ENCODE results near the gene SLC8A3.

The SLC8A3 gene

DNA sequence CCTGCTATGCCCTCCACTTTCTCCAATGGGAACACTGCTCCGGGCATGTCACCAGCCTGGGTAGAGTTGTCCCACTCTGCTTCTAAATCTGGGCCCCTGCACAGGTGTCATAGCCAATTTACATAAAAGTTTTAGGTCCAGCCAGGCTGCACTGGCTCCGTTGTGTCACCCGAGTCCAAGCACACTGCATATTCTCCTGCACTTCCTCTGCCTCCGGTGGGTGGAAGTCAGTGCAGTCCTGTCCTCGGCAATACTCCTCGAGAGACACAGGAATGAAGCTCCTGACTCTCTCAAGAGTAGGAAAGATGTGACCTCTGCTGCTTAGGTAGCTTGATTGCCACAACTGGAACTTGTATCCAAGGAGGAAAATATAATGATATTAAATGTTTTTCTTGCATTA, 15.2 kb downstream of the SLC8A3 start:
- DNase-seq (ENCODE audit: low read depth), result no peak

DNA sequence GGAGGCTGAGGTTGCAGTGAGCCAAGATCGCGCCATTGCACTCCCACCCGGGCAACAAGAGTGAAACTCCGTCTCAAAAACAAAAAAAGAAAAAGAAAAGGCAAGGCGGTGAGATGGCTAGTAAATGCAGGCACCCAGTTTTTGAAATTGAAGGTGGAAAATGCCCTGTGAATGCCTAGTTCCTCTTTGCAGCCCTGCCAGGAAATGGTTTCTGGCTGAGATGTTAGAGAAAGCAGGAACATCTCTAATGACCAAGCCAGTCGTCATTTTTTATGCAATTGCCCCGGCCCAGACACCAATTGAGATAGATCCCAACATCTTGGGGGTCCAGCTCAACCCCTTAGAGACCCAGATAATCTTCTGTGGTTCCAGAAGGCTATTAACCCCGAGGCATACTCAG, 17.0 kb downstream of the SLC8A3 start:
- DNase-seq (ENCODE audit: low read depth), result no peak

DNA sequence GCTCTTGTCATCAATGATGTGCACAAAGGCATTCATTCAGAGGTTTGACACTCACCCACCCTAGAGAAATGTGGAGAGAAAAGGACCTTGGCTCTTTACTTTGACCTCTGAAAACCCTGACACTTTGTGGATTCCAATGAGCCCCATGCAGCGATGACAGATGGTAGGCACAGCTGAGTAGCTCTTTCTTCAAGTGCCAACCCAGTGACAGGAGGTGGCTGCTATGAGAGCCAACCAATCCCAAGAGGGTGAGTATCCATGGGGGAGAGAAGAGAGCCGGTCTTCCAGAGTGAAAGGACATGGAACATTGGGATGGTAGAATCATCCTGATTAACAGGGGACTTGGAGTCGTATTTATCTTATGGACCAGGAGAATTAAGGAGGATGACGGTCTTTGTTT, 17.8 kb downstream of the SLC8A3 start:
- DNase-seq (ENCODE audit: low read depth), result no peak

DNA sequence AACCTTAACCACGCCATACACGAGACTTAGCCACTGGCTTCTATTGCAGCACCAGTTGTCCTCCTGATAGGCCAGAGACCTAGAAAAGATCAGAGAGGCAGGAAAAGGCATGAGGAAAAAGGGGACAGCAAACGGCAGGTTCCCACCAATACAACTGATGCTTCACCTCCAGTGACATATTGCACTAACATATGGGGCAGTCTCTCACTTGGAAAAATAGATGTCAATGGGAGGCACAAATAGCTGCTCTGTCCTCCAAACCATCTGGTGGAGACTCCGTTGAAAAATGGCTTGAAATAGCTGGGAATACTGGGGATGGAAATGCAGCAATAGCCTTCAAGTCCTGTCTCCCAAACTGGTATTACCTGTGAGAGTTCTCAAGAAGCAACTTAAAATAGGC, 20.3 kb downstream of the SLC8A3 start:
- DNase-seq (ENCODE audit: low read depth), result no peak

DNA sequence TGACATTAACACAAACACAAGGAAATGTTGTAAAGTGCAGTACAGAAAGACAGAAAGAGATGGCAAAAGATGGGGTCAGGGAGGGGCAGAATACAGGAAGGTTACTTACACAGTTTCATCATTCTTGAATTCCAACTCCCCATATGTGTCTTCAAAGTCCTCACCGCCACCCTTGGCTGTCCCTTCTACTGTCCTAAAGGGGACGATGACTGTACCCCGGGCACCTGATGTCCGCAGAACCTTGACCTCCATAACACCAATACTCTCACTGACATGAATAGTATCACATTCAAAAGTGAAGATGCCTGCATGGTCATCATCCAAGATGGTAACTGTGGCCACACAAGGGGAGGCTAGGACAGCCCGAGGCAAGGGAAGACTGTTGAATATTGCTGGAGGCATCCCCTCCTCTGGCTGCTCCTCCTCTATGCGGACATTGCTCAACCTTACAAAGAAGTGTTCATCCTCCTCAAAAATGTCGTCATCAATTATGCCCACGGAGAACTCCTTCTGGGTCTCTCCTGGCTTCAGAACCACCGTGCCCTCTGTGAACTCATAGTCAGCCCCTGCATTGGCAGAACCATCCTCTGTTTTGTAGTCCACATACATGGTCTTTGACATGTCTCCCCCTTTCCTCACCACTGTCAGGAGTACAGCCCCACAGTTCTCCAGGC, 22.1 kb downstream of the SLC8A3 start:
- no peak for DNase-seq (ENCODE audit: low read depth)

DNA sequence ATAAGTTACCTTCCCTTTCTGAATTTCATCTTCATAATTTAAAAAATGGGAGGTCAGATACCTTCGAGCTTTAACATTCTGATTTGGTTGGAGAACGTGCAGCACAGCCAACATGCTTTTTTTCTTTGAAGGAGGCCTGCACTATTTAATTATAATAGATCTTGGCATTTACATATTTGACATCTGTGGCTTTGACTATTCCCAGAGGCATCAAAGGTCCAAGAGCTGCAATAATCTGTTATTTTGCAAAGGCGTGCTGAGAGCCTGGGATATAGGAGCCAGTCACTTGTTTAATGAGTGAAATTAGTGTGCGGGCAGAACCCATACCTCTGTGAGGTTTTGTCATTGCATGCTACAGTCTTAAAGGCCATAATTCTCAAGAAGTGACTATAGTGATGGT, 26.4 kb downstream of the SLC8A3 start:
- no peak for DNase-seq (ENCODE audit: low read depth)

DNA sequence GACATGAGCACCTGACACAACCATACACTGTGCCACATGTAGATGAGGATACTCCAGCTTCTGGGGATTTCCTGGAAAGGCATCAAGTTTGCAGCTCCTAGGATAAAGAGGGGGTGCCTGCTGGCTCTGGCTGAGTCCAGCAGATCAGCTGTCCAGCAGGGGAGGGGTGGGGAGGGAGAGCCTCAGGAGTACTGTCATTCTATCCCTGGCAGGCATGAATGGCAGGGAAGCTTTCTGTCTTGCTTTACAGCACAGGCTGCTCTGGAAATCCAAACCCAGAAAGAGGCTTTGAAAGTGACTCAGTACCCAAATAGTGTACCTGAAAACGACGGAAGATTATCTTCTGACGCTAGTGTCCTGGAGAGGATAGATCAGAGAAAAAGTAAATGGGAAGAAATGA, 32.2 kb downstream of the SLC8A3 start:
- DNase-seq (ENCODE audit: low read depth), result no peak

DNA sequence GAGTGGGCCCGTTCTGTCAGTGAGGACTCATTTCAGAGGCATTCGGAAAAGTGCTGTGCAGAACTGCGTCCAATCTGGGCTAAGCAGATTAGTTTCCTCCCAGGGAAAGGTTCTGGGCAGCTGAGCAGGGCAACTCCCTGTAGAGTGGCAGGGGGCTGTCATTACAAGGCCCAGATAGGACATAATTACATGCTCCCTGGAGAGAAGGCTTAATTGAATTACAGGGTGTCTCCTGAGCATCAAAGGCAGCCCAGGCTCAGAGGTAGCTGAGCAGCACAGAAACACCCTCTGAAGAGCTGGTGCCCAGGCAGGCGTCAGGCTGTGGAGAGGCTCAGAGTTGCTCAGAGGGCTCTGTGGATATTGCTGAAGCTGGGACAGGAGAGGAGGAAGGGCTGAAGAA, 36.0 kb downstream of the SLC8A3 start:
- DNase-seq (ENCODE audit: low read depth), result no peak

DNA sequence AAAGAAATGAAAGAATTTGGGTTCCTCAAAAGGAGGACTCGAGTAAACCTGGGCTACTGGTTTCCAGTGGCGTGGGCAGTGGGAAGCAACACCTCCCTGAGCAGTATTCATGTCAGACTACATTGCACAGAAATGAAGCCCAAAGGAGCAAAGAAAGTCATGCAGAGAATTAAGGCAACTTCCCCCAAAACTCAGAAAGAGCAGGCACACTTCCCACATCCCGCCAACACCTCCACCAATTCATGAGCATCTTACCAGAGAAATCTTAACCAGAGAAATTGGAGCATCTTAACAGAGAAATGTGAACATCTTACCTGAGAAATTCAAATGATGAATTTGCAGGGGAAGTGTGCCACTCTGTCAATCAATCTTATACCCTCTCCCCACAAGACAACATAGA, 36.7 kb downstream of the SLC8A3 start:
- no peak for DNase-seq (ENCODE audit: low read depth)

DNA sequence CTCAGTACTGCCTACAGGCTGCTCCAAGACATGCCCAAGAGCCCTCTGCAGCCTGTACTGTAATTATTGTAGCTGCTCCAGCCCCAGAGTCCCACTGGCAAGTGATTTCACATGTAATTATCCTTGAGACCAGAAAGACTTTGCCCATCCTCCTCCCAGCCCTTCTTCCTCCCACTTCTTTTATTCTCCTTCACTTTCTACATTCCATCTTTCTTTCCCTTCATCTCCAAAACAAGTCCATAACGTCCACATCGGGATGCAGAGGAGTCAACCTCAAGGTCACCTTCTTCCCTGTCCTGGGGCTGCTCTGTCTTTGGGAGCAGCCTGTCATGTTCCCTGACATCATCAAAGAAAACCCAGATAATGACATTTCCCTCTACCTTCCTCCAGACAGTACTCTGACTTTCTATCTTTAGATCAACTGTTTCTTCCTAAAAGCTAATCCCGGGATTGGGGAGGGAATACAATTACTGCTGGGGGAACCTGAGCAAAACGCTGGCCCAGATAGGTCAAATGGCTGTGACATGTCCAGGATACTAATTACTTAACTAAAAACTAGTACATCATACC, 39.1 kb downstream of the SLC8A3 start:
- no peak for DNase-seq (ENCODE audit: low read depth)

DNA sequence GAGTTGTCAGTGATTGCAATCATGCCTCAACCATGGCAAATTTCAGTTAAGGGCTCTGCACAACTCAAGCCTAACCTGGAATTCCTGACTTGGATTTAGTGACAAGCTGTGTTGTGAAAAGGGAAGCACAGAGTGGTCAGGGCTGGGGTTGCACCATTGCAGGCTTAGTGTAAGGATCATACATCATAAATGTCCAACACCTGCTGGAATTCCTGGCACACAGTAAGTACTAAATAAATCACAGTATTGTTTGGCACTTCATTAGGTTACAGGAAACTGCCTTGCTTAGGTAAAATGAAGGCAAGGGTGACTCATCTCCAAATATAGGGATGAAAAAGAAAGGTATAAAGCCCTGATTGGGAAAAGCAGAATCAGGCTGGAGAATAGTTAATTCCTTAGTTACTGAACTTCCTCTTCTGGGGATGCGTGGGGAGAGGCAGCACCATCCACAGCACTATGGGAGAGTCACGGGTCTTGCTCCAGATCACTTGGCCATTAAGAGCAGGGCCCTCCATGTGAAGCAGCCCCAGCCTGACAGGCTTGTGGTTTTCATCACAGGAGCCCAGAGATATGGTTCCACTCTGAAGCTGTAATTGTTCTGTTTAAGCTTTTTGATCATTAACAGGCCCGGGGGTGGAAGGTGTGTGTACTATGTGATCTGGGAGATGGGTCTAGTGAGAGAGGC, 39.7 kb downstream of the SLC8A3 start:
- no peak for DNase-seq (ENCODE audit: low read depth)

DNA sequence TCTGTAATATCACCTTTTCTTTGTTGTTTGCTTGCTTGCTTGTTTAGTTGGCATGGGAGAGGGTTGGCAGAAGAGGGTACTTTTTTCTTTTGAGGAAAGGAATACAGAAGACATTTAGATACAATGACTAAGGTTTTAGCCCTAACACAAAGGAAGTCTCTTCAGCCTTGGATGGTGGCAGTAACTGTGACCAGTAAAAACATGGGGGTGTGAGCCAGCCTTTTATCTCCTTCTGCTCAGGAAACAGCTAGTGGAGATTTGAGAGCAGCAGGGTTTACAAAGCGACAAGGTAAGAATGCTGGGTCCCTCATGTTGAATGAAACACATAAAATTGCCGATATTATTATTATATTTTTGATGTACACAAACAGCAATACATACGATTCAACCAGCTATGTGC, 40.4 kb downstream of the SLC8A3 start:
- DNase-seq (ENCODE audit: low read depth), result no peak

DNA sequence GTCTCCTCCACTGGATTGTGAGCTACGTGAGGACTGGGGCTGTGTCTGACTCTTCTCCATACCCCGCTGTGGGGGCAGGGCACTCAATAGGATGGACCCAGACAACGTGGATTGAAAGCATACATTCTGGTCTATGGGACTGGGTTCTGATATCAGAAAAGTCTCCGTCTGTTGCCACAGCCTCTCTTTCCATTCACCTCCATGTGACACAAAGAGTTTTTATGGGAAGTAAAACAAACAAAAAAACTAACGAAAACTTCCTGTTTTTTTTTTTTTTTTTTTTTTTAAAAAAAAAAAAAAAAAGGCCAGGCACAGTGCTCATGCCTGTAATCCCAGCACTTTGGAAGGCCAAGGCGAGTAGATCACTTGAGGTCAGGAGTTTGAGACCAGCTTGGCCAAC, 44.7 kb downstream of the SLC8A3 start:
- no peak for DNase-seq (ENCODE audit: low read depth)

DNA sequence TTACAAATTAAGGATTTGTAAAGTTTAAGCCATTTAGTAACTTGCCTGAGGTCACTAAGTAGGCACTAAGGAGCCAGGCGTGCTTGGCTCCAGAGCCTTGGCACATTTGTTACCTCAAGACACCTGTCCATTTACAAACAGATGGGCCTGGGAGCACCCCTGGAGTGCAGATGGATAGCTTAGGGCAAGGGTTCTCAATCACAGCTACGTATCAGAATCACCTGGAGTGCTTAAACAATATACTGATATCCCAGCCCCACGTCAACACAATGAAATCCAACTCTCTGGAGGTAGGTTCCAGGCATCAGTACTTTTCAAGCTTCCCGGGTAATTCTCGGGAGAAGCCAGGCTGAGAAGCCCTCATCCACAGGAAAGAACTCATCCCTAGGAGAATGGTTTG, 45.4 kb downstream of the SLC8A3 start:
- no peak for DNase-seq (ENCODE audit: low read depth)

DNA sequence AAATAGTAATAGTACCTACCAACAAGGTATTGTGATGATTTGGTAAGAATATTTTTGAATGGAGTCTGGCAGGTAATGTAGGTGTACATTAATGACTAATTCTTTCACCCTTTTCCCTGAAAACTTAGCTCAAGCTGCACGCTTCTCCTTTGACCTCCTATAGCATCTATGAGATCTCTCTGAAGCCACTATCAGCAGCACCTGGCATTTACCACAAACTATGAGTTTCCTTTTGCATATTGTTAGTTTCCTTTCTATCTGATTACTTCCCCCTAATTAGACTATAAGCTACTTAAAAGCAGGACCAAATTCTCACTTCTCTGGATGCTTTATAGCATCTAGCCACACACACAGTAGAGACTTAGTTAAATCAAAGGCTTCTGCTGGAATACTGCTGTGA, 48.1 kb downstream of the SLC8A3 start:
- no peak for DNase-seq (ENCODE audit: low read depth)

DNA sequence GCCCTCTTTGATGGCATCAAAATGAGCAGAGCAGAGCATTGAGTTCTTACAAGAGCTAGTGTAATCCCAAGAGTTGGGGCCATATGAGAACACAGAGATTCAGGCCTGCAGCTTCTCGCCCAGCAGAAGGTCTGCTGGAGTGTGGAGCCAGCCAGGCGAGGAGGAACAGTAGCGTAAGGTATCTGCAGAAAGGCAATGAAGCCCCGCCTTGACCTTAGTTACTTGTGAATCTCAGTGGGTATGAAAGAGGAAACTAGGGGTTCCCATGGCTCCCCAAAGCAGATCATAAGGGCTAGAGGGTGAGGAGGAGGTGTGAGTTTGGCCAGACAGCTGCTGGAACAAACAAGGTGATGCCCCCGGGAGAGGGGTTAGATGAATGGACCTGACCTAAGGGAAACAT, 49.4 kb downstream of the SLC8A3 start:
- no peak for DNase-seq (ENCODE audit: low read depth)

DNA sequence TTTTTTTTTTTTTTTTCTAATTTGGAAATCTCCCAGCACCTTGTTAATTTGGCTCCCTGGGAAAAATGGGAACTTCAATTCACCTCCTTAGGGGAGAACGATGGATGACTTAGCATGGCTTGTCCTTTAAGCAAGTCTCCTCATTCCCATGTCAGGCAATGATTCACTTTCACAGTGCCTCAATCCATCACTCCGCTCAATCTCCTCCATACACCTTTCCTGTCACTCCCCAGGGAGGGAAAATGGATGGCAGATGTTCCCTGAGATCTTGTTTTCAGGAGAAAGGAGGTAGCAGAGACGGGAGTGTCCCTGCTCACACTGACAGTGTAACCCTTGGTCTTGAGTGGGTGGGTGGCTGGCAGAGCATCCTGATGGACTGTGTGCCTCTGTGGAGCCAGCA, 51.0 kb downstream of the SLC8A3 start:
- DNase-seq (ENCODE audit: low read depth), result no peak

DNA sequence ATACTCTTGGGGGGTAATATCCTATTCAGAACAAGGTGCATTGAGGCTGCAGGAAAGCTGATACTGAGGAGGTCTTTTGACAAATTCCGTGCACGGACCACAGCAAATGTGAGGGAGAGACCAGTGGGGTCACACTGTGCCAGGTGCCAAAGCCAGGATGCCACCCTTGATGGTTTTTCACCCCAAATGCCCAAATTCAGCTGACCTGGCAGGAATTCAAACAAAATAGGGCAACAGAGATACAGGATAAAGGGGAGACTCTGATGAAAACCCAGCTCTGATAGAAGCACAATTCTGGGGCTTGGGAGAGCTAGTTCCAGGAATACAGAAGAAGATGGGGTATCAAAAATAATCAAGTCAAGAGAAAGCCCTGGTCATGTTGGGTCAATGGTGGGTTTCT, 55.3 kb downstream of the SLC8A3 start:
- no peak for DNase-seq (ENCODE audit: low read depth)

DNA sequence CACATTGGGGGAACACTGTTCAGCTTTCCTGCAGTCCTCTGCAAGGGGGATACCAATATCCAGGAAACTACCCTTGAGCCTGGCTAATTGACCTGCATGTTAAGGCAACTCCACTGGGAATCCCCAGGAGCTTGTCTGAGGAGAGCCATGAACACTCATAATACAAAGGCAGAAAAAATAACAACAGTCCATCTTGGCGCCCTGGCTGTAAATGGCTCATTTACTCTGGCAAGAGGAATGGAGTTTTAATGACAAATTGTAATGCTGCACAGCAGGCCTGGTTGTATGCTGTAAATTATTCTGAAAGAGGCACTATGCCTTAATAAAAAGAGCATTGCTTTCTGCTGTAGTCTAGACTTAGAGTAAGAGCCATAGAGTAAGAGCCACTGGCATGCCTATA, 58.3 kb downstream of the SLC8A3 start:
- no peak for DNase-seq (ENCODE audit: low read depth)

DNA sequence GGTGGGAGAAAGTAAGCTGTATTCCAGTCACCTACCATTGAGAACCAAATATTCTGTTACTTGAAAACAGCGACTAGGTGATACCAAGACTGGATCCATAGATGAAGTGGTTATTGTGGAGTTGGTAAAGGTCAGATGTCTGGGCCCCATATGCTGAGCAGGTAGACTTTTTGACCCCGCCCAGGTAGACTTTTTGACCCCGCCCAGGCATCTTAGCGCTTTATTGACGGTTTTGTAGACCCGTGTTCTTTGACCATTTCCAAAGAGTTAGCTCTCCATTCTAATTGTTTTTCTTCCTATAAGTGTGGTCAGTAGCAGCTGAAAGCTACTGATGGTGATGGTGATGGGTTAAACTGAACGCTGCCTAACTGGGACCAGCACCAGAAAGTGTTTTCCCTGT, 61.6 kb downstream of the SLC8A3 start:
- no peak for DNase-seq (ENCODE audit: low read depth)

DNA sequence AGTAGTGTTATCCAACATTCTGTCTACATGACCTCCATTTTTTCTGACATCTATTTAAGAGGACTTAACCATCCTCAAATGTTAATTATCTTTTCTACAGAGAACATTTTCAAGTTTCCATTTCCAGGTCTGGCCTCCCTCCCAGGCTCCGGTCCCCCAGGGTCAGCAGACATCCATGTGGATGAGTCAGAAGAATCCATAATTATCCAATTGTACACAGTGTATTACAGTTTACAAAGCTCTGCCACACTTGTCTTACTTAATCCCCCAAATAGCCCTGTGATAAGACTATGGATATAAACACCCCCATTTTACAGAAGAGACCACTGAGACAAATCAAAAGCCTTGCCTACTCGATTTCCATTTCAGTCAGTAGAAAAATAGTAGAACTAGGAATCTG, 65.0 kb downstream of the SLC8A3 start:
- DNase-seq (ENCODE audit: low read depth), result no peak

DNA sequence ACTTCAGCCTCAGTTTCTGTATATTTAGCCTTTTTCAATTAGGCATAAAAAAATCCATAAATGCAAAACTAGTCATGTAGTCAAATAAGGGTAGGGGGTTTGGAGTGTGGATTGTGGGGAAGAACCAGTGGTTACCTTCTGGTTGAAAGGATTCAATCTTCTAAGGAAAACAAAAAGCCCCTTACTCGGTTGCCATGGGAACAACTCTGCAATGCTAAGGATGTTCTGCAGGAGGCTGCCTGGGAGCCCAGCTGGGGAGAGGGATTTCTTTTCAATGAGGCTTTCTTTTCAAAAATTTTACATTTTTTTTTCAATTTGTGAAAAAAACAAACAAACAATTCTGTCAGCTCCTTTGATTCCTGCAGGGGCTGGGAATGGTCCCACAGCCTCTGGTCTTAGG, 67.2 kb downstream of the SLC8A3 start:
- no peak for DNase-seq (ENCODE audit: low read depth)

DNA sequence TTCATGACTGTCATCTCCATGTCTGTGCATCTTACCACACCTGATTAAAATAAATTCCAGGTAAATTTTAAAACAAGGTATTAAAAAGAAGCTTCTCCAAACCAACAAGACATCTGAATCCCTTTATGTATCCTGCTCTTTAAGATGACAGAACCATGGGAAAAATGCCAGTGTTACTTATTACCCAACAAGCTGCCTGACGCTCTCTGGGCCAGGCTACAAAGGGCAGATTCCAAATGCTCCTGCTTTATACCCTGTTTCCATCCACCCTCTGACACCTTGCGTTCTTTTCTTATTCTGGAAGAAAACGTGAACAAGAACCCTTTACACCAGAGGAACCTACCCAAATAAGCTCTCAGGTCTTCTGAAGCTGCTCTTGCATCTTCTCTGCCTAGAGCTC, 70.7 kb downstream of the SLC8A3 start:
- DNase-seq (ENCODE audit: low read depth), result no peak

DNA sequence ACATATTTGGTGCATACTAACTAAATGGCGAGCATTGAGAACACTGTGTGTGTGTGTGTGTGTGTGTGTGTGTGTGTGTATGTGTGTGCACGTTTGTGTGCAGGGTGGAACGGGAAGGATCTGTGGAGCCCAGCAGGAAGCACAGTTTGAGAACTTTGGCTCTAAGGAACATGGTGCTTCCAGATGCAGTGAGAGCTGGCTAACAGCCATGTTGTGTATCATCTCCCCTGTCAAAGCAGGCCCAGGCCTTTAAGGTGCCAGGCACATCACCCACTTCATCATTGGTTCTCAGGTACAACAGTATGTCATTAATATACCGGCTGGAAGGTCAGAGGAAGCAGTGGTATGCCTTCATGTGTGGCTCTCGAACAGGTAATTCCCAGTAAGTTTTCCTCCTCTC, 72.5 kb downstream of the SLC8A3 start:
- no peak for DNase-seq (ENCODE audit: low read depth)

Measured in stimulated activated CD8-positive, alpha-beta memory T cell treated with anti-CD3 and anti-CD28 coated beads, Interleukin-15, amount 100 ng/mL, for 1 hour (primary cell).